ENCODE measurements around the gene PIM3.

The PIM3 gene

DNA sequence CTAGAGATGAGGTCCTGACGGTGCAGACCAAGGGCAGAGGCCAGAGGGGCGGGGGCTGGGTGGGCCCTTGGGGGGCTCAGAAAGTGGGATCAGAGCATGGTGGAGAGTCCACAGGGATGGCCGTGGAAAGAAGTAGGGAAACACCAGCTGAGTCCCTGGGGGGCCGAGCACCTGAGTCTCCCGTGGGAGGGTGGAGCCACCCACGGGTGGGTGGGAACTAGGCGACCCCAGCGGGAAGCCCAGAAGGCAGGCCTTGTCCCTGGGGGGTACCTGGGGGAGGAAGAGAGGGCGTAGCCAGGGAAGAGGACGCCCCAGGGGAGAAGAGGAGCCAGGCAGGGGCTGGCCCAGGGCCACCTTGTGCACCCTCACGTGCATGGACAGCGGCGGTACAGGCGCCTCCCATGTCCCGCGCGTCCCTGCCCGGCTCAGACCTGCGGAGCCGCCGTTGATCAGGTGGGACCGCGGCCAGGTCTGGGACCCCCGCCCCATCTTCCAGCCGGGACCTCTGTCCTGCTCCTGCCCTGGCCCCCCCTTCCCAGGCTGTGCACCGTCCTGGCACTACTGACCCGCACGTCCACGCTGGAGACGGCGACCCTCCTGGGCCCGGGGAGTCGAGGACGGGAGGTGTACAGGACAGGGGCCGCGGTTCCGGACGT is 31.9 kb upstream of the PIM3 start:
- no peak for DNase-seq (ENCODE audit: low read depth)

DNA sequence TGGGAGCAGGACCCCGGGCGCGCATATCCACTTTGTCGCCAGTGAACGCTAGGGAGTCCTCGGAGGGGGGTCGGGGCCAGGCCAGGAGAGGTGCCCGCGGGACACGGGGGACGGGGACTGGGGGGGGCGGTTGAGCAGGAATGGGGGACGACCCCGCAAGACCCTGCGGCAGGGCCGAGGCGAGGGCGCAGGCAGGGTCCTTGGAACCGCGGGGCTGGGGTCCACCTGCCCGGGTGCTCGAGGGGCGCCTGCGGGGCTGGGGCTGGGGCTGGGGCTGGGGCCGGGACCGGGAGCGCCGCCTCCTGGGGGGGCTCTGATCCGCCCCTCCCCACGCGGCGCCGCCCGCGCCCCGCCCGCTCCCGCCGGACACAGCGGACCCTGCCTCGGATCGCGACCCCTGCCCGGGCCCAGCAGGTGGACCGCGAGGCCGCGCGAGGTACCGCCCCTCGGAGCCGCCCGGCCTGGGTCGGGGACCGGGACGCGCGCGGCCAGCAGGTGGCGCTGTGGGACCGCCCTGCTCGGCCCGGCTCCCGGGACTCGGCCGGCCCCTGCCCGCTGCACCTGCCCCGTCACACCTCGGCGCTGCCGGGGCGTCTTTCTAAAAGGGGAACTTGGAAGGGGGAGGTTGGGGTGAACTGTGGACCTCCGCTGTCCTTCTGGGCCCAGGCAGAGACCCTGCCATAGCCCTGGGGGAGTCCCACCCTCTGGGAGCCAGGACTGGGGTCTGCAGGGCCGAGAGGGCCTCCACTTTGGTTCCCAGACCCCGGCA is 31.2 kb upstream of the PIM3 start:
- no peak for DNase-seq (ENCODE audit: low read depth)

GRCh38 chr22:49929994-49930575 is 30.5 kb upstream of the PIM3 start:
- DNase-seq (ENCODE audit: low read depth): no peak

- DNase-seq (ENCODE audit: low read depth): no peak
Observed at GRCh38 chr22:49930596-49931412, 29.8 kb upstream of the PIM3 start.

DNA sequence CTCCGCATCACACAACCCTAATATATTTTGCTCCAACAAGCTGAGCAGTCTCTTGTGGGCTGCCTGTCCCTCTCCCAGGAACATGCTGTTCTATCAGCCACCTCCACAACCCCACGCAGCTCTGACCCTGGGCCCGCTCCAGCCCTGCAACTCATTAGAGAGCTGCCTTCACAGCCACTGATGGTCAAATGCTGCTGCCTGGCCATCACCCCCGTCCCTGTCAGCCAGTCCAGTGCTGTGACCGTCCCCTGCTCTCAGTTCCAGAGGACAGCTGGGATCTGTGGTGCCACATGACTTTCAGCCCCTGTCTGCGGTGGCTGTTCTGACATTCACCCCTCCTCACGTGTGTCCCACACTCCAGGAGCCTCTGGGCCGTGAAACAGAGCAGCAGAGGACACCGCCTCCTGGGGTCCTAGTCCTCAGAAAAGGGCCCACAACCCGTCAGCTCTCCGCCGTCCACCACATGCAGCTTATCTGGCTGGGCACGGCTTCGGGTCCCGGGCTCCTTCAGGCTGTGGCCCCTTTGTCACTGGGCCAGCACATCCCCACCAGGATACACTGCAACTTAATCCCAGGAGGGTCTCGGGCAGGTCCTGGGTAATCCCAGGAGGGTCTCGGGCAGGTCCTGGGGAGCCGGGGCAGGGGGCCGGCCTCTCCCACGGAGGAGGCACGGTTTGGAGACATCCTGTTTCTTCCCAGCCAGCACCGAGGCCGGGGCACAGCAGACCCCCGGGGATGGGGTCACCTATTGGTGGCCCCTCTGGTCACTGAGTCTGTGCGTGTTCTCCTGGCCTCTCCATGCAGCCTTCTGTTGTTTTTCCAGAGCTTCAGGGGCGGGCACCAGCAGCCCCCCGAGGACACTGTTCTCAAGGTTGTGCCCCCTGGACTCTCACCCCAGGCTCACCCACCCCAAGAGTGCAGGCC is 27.1 kb upstream of the PIM3 start:
- DNase-seq (ENCODE audit: low read depth): no peak

GRCh38 chr22:49934160-49934890 is 26.2 kb upstream of the PIM3 start:
- no peak for DNase-seq (ENCODE audit: low read depth)

GRCh38 chr22:49934891-49935557 is 25.5 kb upstream of the PIM3 start:
- DNase-seq (ENCODE audit: low read depth): peak; percentile 42

GRCh38 chr22:49935561-49935960 is 25.0 kb upstream of the PIM3 start:
- no peak for DNase-seq (ENCODE audit: low read depth)

GRCh38 chr22:49936018-49936972 is 24.3 kb upstream of the PIM3 start:
- DNase-seq (ENCODE audit: low read depth): peak; percentile 72

GRCh38 chr22:49936973-49937757 is 23.4 kb upstream of the PIM3 start:
- no peak for DNase-seq (ENCODE audit: low read depth)

GRCh38 chr22:49937758-49938564 is 22.6 kb upstream of the PIM3 start:
- no peak for DNase-seq (ENCODE audit: low read depth)

- no peak for DNase-seq (ENCODE audit: low read depth)
Observed at GRCh38 chr22:49938565-49939136, 21.9 kb upstream of the PIM3 start.

DNA sequence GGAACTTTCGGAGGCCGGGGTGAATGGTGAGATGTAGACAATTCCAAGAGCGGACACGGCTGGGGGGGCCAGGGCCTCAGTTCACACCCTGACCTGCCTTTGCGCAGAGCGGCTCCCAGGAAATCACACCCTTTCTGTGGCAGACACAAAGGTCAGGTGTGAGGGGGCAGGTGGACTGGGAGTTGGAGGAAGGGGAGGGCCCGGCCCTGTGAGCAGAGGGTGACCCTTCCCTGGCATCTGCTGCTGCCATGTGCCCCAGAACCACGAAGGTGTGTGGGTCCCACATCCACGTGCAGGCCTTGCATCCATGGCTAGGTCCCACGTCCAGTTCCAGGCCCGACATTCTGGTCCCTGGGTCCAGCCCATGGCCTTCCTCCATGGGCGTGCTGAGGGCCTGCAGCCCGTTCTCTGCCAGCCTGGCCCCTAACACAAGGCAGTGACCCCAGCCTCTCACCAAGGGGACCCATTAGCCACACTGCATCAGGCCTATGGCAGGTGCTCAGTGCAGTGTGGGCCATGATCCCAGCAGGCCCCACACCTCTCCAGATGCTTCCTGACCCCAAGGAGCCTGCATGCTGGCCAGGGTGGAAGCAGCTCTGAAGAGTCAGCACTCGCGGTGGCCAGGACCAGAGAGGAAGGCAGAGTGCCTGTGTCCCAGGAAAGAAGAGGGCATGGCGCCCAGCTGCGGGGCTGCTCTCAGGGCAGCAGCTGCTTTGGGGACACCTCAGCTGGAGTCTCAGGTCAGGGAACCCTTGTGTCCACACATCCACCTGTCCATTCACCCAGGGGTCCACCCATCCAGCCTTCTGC is 18.9 kb upstream of the PIM3 start:
- no peak for DNase-seq (ENCODE audit: low read depth)

DNA sequence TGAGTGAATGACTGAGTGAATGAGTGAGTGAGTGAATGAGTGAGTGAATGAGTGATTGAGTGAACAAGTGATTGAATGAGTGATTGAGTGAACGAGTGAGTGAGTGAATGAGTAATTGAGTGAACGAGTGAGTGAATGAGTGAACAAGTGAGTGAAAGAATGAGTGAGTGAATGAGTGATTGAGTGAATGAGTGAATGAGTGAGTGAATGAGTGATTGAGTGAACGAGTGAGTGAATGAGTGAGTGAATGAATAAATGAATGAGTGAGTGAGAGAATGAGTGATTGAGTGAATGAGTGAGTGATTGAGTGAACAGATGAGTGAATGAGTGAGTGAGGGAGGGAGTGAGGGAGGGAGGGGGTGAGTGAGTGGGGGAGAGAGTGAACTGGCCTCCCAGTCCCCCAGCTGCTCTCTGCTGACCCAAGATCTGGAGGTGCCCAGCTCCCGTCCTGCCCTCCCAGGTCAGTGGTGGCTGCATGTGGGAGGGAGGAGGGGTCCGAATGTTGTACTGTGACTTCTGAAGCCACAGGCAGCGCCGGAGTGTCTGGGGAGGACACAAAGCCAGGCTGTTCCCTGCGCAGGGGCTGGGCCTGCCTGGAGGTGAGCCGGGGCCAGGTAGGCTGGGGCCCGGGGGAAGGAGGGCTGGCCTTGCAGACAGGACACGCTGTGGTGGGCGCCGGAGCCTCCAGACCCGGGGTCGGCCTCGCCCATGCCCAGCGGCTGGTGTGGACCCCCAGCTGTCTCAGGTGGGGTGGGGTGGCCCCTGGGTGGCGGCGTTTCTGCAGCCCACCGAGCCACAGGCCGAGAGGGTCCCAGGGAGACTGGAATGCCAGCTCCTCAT is 17.8 kb upstream of the PIM3 start:
- no peak for DNase-seq (ENCODE audit: low read depth)

DNA sequence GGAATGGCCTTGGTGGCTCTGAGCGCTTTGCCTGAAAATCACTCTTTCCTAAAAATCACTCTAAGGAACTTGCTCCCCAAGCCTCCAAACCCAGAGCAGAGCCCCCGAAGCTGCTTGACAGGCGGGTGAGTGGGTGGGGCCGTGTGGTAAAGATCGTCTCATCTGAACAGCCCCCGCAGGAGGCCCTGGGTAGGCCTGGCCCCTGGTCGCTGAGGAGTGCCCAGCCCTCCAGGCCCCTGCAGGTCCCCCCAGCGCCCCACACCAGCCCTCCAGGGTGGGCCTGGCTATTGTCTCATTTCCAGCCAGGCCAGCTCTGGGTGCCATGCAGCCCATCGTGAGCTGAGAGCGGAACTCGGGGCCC is 17.2 kb upstream of the PIM3 start:
- DNase-seq (ENCODE audit: low read depth): no peak
